SK-N-SH (cell line): ENCODE data around the gene EHD3.

Experiments
- CTCF ChIP-seq: fragments of 200-600 bp; sonication (generic); IDR thresholded peaks from 2 replicates; pipeline ENCODE4 v1.6.1; 2017; ENCODE audit warnings: antibody characterized with exemption, mild to moderate bottlenecking, moderate library complexity
- EZH2phosphoT487 ChIP-seq: fragments of 200-600 bp; sonication (generic); IDR thresholded peaks from 2 replicates; pipeline ENCODE4 v1.6.1; 2017; ENCODE audit warnings: low read depth, mixed run types, mild to moderate bottlenecking, antibody characterized with exemption, moderate library complexity, borderline replicate concordance
- FOXM1 ChIP-seq: IDR thresholded peaks from 2 replicates; pipeline ENCODE4 v1.4.0; 2012; ENCODE audit warnings: low read depth, mild to moderate bottlenecking
- JUND ChIP-seq: IDR thresholded peaks from 2 replicates; pipeline ENCODE4 v1.4.0; 2012
- PBX3 ChIP-seq: IDR thresholded peaks from 2 replicates; pipeline ENCODE4; 2012
- POLR2AphosphoS5 ChIP-seq: IDR thresholded peaks from 2 replicates; pipeline ENCODE4 v1.6.1; 2012; ENCODE audit warnings: low read depth, low read length
- RCOR1 ChIP-seq: fragments of 150-350 bp; IDR thresholded peaks from 2 replicates; pipeline ENCODE4 v1.6.1; 2017; ENCODE audit warnings: antibody characterized with exemption, low read length
- REST ChIP-seq: IDR thresholded peaks from 2 replicates; pipeline ENCODE4 v1.6.1; 2012; ENCODE audit warnings: mild to moderate bottlenecking, low read depth, low read length, moderate library complexity

GRCh38 chr2:31244101-31244500 lies 10.1 kb downstream of the EHD3 start:
- TF ChIP-seq RCOR1 = no peak
- no peak for TF ChIP-seq CTCF
- no peak for TF ChIP-seq FOXM1
- no peak for TF ChIP-seq POLR2AphosphoS5
- TF ChIP-seq PBX3 = no peak
- TF ChIP-seq EZH2phosphoT487 = no peak
- TF ChIP-seq JUND = no peak
- no peak for TF ChIP-seq REST
